Subcutaneous adipose tissue (tissue), 4 donors: ENCODE results near the gene SPSB1. TPM values are rescaled to one million over a fixed set of nuclear protein-coding genes. Genes with fewer than 3 reads are reported as not detected.

Experiments
- CTCF ChIP-seq: fragments of 450-650 bp; IDR thresholded peaks from one replicate; pipeline ENCODE4 v1.5.1; 2016; ENCODE audit warnings: low read depth, mild to moderate bottlenecking, control low read depth, antibody characterized with exemption, moderate library complexity
- total RNA-seq, 4 donors: library from RNA; depleted of rRNA; stranded (reverse); fragments of >200 nt; gene quantifications; one replicate each; pipeline ENCODE4 v1.1.0, GENCODE V29; 2016

Gene SPSB1
- total RNA-seq, 4 donors from 2014 or later, result 39.8 to 87.8 (median 53.6) TPM

GRCh38 chr1:9344426-9345200, 51.9 kb downstream of the SPSB1 start:
- no peak for TF ChIP-seq CTCF

- no peak for TF ChIP-seq CTCF
Observed at GRCh38 chr1:9345471-9345870, 52.8 kb downstream of the SPSB1 start.

- TF ChIP-seq CTCF, result no peak
Observed at GRCh38 chr1:9345922-9346321, 53.2 kb downstream of the SPSB1 start.

- TF ChIP-seq CTCF, result no peak
Observed at GRCh38 chr1:9346566-9346965, 53.9 kb downstream of the SPSB1 start.

GRCh38 chr1:9347095-9347850, 54.6 kb downstream of the SPSB1 start:
- no peak for TF ChIP-seq CTCF

GRCh38 chr1:9349331-9349851, 56.7 kb downstream of the SPSB1 start:
- no peak for TF ChIP-seq CTCF
